OCI-LY1 (cell line): ENCODE data around the gene IMMP2L.

Experiments
- H2AFZ ChIP-seq: fragments of 200-600 bp; sonication (generic), shearing (Covaris generic); 2 replicates; pipeline ENCODE4 v1.6.0; 2014; ENCODE audit warnings: antibody characterized with exemption, mild to moderate bottlenecking, low read length
- H3F3A ChIP-seq: fragments of 200-600 bp; sonication (generic), shearing (Covaris generic); 2 replicates; pipeline ENCODE4 v1.6.0; 2014; ENCODE audit warnings: mild to moderate bottlenecking, antibody characterized with exemption, low read length, moderate library complexity; ENCODE audit not compliant: insufficient read depth
- H3K27ac ChIP-seq: fragments of 200-600 bp; sonication (generic); 2 replicates; pipeline ENCODE4 v1.5.1; 2014; ENCODE audit warnings: low read length, mixed run types, mild to moderate bottlenecking, low read depth; ENCODE audit not compliant: poor library complexity, severe bottlenecking
- H3K27me3 ChIP-seq: fragments of 200-600 bp; sonication (generic); 2 replicates; pipeline ENCODE4 v1.6.0; 2014; ENCODE audit warnings: antibody characterized with exemption, mild to moderate bottlenecking, low read length, moderate library complexity; ENCODE audit not compliant: insufficient read depth
- H3K36me3 ChIP-seq: fragments of 200-600 bp; sonication (generic); 2 replicates; pipeline ENCODE4 v1.6.1; 2014; ENCODE audit warnings: mild to moderate bottlenecking, antibody characterized with exemption, low read length, moderate library complexity, mixed read lengths; ENCODE audit not compliant: insufficient read depth
- H3K4me1 ChIP-seq: fragments of 200-600 bp; sonication (generic); 2 replicates; pipeline ENCODE4 v1.5.1; 2014; ENCODE audit warnings: mild to moderate bottlenecking, low read length, moderate library complexity; ENCODE audit not compliant: insufficient read depth, severe bottlenecking
- H3K4me2 ChIP-seq: fragments of 200-600 bp; sonication (generic), shearing (Covaris generic); 2 replicates; pipeline ENCODE4 v1.6.1; 2014; ENCODE audit warnings: low read length
- H3K4me3 ChIP-seq: fragments of 200-600 bp; sonication (generic); 2 replicates; pipeline ENCODE4 v1.5.1; 2014; ENCODE audit warnings: low read length, low read depth, mild to moderate bottlenecking, mixed read lengths; ENCODE audit not compliant: poor library complexity, severe bottlenecking
- H3K79me2 ChIP-seq: fragments of 200-600 bp; shearing (Covaris generic); 2 replicates; pipeline ENCODE4 v1.6.1; 2016; ENCODE audit warnings: mixed run types, low read length, mixed read lengths; ENCODE audit not compliant: insufficient read depth
- H3K9ac ChIP-seq: fragments of 200-600 bp; sonication (generic), shearing (Covaris generic); 2 replicates; pipeline ENCODE4 v1.6.1; 2014; ENCODE audit warnings: mild to moderate bottlenecking, low read length, mixed read lengths
- H3K9me2 ChIP-seq: fragments of 200-600 bp; sonication (generic), shearing (Covaris generic); 2 replicates; pipeline ENCODE4 v1.6.1; 2014; ENCODE audit warnings: low read depth, mild to moderate bottlenecking, low read length, mixed read lengths
- H3K9me3 ChIP-seq: fragments of 200-600 bp; shearing (Covaris generic); 2 replicates; pipeline ENCODE4 v1.6.1; 2014; ENCODE audit warnings: low read length, mixed read lengths
- H4K20me1 ChIP-seq: fragments of 200-600 bp; sonication (generic), shearing (Covaris generic); 2 replicates; pipeline ENCODE4 v1.6.0; 2016; ENCODE audit warnings: mild to moderate bottlenecking, low read length; ENCODE audit not compliant: insufficient read depth
- EZH2 ChIP-seq: fragments of 200-600 bp; sonication (generic), shearing (Covaris generic); IDR thresholded peaks from 2 replicates; pipeline ENCODE4 v1.8.0; 2017; ENCODE audit warnings: borderline replicate concordance, mixed run types, mild to moderate bottlenecking, antibody characterized with exemption, low read length, moderate library complexity, mixed read lengths
- TF ChIP-seq, protein P1 (sequence below): fragments of 200-600 bp; sonication (generic), shearing (Covaris generic); IDR thresholded peaks from 2 replicates; pipeline ENCODE4 v1.5.1; 2017; ENCODE audit warnings: mild to moderate bottlenecking, antibody characterized with exemption, low read length, moderate library complexity, mixed read lengths

Gene IMMP2L

GRCh38 chr7:110929480-110930249 is 632.6 kb downstream of the IMMP2L start:
- Histone ChIP-seq H3K79me2 (no peaks in the 10 kb centered on the region), H3K9me2 (no peaks in the 10 kb centered on the region), H4K20me1 (no peaks in the 10 kb centered on the region), H3K4me1 (no peaks in the 10 kb centered on the region), H3K36me3 (no peaks in the 10 kb centered on the region), H3K4me3 (no peak overlapping the region), H3F3A (no peaks in the 10 kb centered on the region), H2AFZ (no peak overlapping the region), H3K9ac (no peak overlapping the region), H3K9me3 (no peaks in the 10 kb centered on the region), H3K27ac (no peak overlapping the region), H3K4me2 (no peak overlapping the region), H3K27me3 (no peaks in the 10 kb centered on the region)
- no peak for TF ChIP-seq EZH2
- TF ChIP-seq, protein P1, sequence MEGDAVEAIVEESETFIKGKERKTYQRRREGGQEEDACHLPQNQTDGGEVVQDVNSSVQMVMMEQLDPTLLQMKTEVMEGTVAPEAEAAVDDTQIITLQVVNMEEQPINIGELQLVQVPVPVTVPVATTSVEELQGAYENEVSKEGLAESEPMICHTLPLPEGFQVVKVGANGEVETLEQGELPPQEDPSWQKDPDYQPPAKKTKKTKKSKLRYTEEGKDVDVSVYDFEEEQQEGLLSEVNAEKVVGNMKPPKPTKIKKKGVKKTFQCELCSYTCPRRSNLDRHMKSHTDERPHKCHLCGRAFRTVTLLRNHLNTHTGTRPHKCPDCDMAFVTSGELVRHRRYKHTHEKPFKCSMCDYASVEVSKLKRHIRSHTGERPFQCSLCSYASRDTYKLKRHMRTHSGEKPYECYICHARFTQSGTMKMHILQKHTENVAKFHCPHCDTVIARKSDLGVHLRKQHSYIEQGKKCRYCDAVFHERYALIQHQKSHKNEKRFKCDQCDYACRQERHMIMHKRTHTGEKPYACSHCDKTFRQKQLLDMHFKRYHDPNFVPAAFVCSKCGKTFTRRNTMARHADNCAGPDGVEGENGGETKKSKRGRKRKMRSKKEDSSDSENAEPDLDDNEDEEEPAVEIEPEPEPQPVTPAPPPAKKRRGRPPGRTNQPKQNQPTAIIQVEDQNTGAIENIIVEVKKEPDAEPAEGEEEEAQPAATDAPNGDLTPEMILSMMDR, result no peak

DNA sequence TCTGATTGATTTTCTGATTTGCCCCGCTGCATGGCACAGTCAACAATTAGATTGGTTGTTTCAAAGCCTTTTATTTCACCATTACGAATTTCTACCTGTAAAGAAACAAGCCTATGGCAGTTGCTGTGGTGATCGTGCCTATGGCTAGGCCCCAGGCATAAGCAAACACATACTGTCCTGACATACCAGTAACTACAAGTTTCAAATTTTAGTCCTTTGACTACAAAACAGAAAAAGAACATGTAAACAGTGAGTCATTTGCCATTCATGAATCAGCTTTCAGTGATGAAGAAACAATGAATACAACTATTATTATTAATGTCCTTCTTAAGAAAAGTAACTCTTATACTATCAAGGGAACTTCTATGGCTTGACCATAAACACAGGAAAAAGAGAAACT is 639.4 kb downstream of the IMMP2L start:
- Histone ChIP-seq H3K4me3 (no peak overlapping the region), H3K36me3 (no peaks in the 10 kb centered on the region), H3K27me3 (no peaks in the 10 kb centered on the region), H3K9me3 (no peaks in the 10 kb centered on the region), H3K9me2 (no peaks in the 10 kb centered on the region), H3K4me2 (no peak overlapping the region), H3F3A (no peaks in the 10 kb centered on the region), H4K20me1 (no peaks in the 10 kb centered on the region), H3K9ac (no peak overlapping the region), H3K79me2 (no peaks in the 10 kb centered on the region), H3K4me1 (no peaks in the 10 kb centered on the region), H3K27ac (no peak overlapping the region), H2AFZ (no peak overlapping the region)
- TF ChIP-seq, protein P1, result no peak
- TF ChIP-seq EZH2, result no peak

- Histone ChIP-seq H3K4me2 (no peak overlapping the region), H4K20me1 (no peaks in the 10 kb centered on the region), H3K36me3 (no peaks in the 10 kb centered on the region), H3K27me3 (no peaks in the 10 kb centered on the region), H3K4me3 (no peak overlapping the region), H3K27ac (no peak overlapping the region), H3K9ac (no peak overlapping the region), H3F3A (no peaks in the 10 kb centered on the region), H2AFZ (no peak overlapping the region), H3K9me3 (no peaks in the 10 kb centered on the region), H3K4me1 (no peaks in the 10 kb centered on the region), H3K79me2 (no peaks in the 10 kb centered on the region), H3K9me2 (no peaks in the 10 kb centered on the region)
- TF ChIP-seq, protein P1, result no peak
- TF ChIP-seq EZH2, result no peak
These were observed 640.6 kb downstream of the IMMP2L start for GRCh38 chr7:110921595-110922151.
